Measurements from ENCODE around the gene AAGAB. TPM values are rescaled to one million over a fixed set of nuclear protein-coding genes. Genes with fewer than 3 reads are reported as not detected.
A peak's percentile ranks its signal among the peaks of the same experiment; 100 is the strongest.

Gene AAGAB
- total RNA-seq, 2 experiments from 2014 or later = 46.8 to 57.0 TPM

DNA sequence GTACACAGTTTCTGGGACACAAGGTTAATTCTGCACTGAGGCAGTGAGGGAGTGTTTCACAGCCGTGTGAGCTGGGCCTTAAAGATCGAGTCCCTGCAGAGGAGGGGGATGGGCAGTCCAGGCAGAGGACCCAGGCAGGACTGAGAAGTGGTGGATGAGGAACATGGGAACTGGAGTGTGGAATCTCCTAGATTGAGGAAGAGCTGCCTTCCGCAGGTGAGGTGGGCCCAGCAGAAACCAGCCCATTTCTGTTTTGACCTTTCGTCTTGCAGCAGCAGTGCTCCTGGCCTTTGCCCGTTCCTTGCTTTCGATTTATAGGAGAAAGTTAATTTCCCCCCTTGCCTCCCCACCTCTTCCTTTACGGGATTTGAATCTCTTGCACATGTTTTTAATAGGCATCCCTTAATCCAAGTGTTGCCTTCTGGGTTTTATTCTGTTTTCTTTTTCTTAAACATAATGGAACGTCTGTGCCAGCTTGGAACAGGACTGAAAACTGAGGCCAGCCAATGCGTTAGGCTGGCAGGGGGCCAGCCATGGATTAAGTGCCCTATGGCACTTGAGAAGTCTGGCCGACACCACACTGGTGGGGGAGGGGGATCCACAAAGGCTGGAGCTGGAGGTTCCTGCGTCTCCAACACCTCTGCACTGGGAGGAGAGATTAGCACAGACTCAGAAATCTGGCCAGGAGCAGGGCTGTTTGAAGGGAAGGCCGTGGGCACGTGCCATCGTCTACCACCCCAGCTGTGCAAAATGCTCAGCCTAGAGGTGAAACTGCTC is 78.1 kb downstream of the AAGAB start:
- no peaks in the 10 kb centered on the region for H3K27me3 Mint-ChIP-seq
- CTCF ChIA-PET = no interaction called here
- no peaks in the 10 kb centered on the region for H3K9me3 Mint-ChIP-seq (ENCODE audit: low read depth)
- no peak overlapping the region for H3K4me3 Mint-ChIP-seq
- peaks cover 23% of the 10 kb centered on the region for H3K36me3 Mint-ChIP-seq
- H3K4me1 Mint-ChIP-seq = peaks cover 32% of the 10 kb centered on the region
- no peak for DNase-seq
- H3K27ac Mint-ChIP-seq = no peak overlapping the region
- no peak for ATAC-seq

DNA sequence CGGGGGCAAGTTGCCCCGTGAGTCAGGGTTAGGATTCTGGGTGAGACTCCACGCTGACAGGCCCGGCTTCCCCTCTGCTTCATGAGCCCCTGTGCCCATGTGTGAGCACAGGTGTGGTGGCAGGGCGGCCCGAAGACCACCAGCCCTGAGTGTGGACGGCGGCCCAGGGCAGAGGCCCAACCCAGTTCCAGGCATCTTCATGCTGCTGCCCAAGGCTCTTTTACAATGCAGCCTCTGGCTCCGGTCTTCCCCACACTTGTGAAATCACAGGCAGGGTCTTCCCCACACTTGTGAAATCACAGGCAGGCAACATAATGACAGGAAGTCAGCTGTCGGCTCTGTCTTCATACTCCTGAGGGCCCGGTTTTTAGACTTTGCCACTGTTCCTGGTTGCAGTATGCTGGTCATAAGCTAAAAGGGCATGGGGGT is 78.8 kb downstream of the AAGAB start:
- H3K36me3 Mint-ChIP-seq = peaks cover 28% of the 10 kb centered on the region
- no peak for ATAC-seq
- H3K4me3 Mint-ChIP-seq = no peak overlapping the region
- peaks cover 32% of the 10 kb centered on the region for H3K4me1 Mint-ChIP-seq
- no peaks in the 10 kb centered on the region for H3K9me3 Mint-ChIP-seq (ENCODE audit: low read depth)
- H3K27ac Mint-ChIP-seq = no peak overlapping the region
- no peak for DNase-seq
- CTCF ChIA-PET = no interaction called here
- no peaks in the 10 kb centered on the region for H3K27me3 Mint-ChIP-seq

DNA sequence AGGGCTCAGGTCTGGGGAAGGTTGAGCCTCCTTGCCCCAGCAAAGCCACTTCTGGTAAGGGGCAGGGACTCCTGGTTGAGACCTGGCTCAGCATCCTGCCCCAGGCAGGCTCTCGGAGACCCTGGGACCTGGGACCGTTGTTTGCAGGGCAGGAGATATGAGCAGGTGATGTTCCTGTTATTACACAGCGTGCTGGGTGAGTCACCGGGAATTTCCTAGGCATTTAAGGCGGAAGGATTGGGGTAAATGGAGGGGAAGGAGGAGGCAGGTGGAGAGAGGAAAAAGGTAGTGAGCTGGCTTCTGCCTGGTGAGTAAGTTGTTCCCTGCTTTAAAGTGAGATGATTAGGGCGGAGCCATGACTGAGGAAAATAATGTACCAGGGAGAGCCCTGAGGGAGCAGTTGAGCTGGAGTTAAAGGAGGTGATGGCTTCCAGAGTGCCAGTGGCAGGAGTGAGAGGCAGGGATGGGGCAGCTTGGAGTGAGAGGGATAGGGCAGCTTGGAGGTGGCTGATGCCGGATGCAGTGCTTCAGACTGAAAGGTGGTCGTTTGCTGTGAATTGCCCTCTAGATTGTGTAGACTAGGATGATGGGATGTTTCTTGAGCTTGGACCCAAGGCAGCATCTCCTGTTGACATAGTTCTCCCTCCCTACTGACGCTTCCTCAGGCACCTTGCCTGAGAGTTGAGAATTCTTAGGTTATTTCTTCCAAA is 79.4 kb downstream of the AAGAB start:
- ATAC-seq (no peak), DNase-seq (no peak)
- H3K27ac Mint-ChIP-seq = peak overlapping the region; percentile 18
- peaks cover 32% of the 10 kb centered on the region for H3K4me1 Mint-ChIP-seq
- H3K9me3 Mint-ChIP-seq (ENCODE audit: low read depth) = no peaks in the 10 kb centered on the region
- no peak overlapping the region for H3K4me3 Mint-ChIP-seq
- CTCF ChIA-PET = no interaction called here
- H3K36me3 Mint-ChIP-seq = peaks cover 35% of the 10 kb centered on the region
- H3K27me3 Mint-ChIP-seq = no peaks in the 10 kb centered on the region

DNA sequence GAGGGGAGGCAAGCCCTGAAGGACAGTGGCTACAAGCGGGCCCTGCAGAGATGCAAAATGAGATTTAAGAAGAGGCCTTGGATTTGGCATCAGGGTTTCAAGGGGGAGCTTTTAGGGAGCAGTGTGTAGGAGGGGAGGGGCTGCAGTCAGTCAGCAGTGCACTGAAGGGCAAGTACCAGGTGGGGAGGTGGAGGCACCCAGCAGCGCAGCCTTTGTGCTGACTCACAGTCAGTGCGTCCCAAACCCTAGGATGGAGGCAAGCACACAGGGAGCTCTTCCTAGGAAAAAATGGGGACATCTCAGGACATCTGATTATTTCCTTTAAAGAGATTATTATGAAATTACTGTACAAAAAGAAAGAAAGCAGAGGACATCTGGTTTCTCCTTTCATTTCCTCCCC is 80.0 kb downstream of the AAGAB start:
- H3K36me3 Mint-ChIP-seq = peaks cover 39% of the 10 kb centered on the region
- CTCF ChIA-PET = no interaction called here
- H3K9me3 Mint-ChIP-seq (ENCODE audit: low read depth) = no peaks in the 10 kb centered on the region
- no peak overlapping the region for H3K4me3 Mint-ChIP-seq
- DNase-seq (no peak), ATAC-seq (no peak)
- no peak overlapping the region for H3K27ac Mint-ChIP-seq
- H3K4me1 Mint-ChIP-seq = peaks cover 37% of the 10 kb centered on the region
- H3K27me3 Mint-ChIP-seq = no peaks in the 10 kb centered on the region

DNA sequence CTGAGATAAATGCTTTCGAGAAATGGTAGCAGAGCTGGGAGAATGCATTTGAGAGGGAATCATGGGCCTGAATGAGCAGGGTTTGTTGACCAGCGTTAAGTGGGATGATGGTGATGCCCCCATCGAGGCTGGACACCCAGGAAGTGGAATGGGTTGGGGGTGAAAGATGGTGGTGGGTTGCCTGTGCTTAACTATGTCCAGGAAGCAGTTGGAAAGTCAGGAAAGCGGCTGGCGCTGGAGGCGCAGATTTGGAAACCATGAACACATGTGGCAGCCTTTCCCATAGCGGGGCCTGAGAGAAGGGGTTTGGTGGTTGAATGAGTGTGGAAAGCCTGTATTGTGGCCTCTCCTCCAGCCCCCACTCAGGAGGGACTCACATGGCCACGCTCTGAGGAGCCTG is 80.7 kb downstream of the AAGAB start:
- Mint-ChIP-seq H3K27ac (no peak overlapping the region), H3K9me3 (ENCODE audit: low read depth) (no peaks in the 10 kb centered on the region)

DNA sequence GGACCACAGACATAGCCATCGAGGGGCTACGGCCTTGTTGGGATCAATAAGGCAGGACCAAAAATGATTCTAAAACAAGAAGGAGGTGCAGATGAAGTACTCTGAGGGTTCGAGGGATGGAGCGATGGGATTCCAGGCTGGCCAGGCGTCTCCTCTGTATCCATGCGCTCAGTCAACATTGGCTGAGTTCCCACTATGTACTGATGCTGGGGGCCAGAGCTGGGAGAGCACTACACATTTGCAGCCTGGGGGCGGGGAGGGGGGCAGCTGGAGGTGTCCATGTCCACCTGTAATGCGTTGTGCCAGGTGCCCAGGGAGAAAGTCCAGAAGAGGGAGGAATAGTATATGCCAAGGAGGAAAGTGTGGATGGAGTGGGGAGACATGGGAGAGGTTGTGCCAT is 81.5 kb downstream of the AAGAB start:
- DNase-seq = no peak
- Mint-ChIP-seq H3K4me3 (no peak overlapping the region), H3K27ac (peak overlapping the region; percentile 41), H3K36me3 (peaks cover 43% of the 10 kb centered on the region), H3K4me1 (peaks cover 48% of the 10 kb centered on the region), H3K27me3 (no peaks in the 10 kb centered on the region), H3K9me3 (ENCODE audit: low read depth) (no peaks in the 10 kb centered on the region)
- CTCF ChIA-PET = no interaction called here
- ATAC-seq = no peak

More for the DNA sequence above, 80.7 kb downstream of the AAGAB start:
- no peaks in the 10 kb centered on the region for H3K27me3 Mint-ChIP-seq
- no peak overlapping the region for H3K4me3 Mint-ChIP-seq
- peaks cover 40% of the 10 kb centered on the region for H3K4me1 Mint-ChIP-seq
- ATAC-seq (no peak), DNase-seq (no peak)
- CTCF ChIA-PET = no interaction called here
- peaks cover 38% of the 10 kb centered on the region for H3K36me3 Mint-ChIP-seq

DNA sequence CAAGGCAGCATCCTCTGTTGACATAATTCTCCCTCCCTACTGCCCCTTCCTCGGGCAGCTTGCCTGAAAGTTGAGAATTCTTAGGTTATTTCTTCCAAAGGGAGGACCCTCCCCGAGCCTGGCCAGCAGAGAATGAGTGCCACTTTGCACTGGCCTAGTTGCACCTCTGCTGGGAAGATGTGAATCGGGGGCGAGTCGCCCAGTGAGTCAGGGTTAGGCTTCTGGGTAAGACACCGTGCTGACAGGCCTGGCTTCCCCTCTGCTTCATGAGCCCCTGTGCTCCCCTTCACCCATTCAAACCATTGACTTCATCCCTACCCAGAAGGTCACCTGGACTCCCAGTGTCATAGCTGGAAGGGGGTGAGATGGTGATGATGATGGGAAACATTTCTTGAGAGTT is 82.3 kb downstream of the AAGAB start:
- peaks cover 51% of the 10 kb centered on the region for H3K4me1 Mint-ChIP-seq
- H3K36me3 Mint-ChIP-seq = peaks cover 46% of the 10 kb centered on the region
- CTCF ChIA-PET = no interaction called here
- ATAC-seq (no peak), DNase-seq (no peak)
- no peak overlapping the region for H3K4me3 Mint-ChIP-seq
- peak overlapping the region; percentile 27 for H3K27ac Mint-ChIP-seq
- no peaks in the 10 kb centered on the region for H3K9me3 Mint-ChIP-seq (ENCODE audit: low read depth)
- no peaks in the 10 kb centered on the region for H3K27me3 Mint-ChIP-seq

DNA sequence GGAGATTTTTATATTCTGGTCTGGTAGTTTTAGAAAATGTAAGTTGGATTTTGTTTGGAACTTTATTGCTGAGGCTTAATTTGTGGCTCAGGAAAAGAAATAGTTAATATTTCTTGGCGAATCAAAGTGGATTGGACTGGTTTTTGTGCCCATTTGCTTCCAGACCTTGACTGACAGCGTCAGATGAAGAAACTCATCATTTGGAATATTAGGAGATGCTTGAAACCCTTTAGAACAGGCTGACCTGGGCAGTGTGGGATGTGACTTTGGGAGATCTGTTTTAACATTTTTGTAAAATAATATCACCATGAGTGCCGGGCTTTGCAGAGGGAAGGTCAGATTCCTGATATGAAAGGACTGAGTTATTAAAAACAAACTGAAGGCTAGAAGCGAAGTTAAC is 83.0 kb downstream of the AAGAB start:
- H3K27ac Mint-ChIP-seq = no peak overlapping the region
- H3K36me3 Mint-ChIP-seq = peaks cover 51% of the 10 kb centered on the region
- CTCF ChIA-PET = no interaction called here

DNA sequence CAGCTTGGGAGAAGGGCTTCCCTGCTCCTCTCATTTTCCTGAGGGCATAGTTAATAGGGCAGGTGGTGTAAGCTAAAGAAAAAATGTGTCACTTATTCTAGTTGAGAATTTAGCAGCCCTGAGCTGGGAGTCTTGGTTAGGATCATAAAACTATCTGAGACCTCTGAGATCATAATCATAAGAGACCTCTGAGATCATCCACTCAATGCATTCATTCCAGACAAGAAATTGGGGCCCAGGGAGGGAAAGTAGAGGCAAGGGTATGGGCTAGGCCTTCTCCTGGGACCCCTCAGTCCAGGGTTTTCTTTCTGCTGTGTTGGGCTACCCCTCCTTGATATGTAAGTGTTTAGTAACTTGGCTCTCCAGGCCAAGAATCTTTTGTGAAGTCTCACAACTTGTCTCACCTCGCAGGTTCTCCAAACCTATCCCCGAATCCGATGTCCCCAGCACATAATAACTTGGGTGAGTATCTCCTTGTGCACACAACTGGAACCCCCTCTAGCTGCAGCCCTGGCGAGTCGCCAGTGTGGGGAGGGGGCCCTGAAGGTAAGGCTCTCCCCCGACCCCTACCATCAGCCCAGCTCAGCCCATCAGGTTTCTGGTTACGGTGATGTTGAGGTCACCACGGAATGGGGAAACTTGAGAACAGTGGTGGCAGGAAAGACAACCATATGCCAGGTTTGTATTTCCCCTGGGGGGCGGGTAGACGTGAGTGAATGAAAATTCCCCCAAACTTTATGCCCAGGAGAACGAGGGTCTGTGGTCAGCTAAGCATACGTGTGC is 84.1 kb downstream of the AAGAB start:
- Mint-ChIP-seq H3K27ac (peak overlapping the region; percentile 18), H3K4me3 (no peak overlapping the region), H3K9me3 (ENCODE audit: low read depth) (no peaks in the 10 kb centered on the region), H3K36me3 (peaks cover 54% of the 10 kb centered on the region), H3K27me3 (no peaks in the 10 kb centered on the region), H3K4me1 (peaks cover 40% of the 10 kb centered on the region)
- CTCF ChIA-PET = no interaction called here
- ATAC-seq (no peak), DNase-seq (no peak)

More for the DNA sequence above, 83.0 kb downstream of the AAGAB start:
- ATAC-seq (no peak), DNase-seq (no peak)
- Mint-ChIP-seq H3K9me3 (ENCODE audit: low read depth) (no peaks in the 10 kb centered on the region), H3K27me3 (no peaks in the 10 kb centered on the region), H3K4me1 (peaks cover 50% of the 10 kb centered on the region), H3K4me3 (no peak overlapping the region)

DNA sequence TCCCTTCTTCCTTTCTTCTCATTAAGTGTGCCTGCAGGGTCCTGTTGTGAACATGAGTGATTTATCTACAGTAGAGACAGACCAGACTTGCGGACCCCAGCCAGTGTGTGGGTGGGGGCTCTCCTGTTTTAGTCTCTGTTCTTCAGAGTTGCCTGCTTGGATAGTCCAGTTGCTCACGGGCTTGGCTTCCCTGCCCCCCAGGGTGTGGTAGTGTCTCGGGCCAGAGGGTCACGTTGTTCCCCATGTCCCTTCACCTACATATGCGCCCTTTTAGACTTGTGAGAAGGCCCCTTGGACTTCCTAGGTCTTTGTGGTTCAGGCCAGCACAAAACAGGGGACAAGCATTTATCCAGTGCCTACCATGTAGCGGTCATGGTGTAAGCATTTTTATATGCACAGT is 85.8 kb downstream of the AAGAB start:
- Mint-ChIP-seq H3K36me3 (peaks cover 49% of the 10 kb centered on the region), H3K9me3 (ENCODE audit: low read depth) (no peaks in the 10 kb centered on the region), H3K27ac (peak overlapping the region; percentile 35), H3K4me3 (no peak overlapping the region), H3K27me3 (no peaks in the 10 kb centered on the region), H3K4me1 (peaks cover 27% of the 10 kb centered on the region)
- DNase-seq = no peak
- CTCF ChIA-PET = no interaction called here
- no peak for ATAC-seq

DNA sequence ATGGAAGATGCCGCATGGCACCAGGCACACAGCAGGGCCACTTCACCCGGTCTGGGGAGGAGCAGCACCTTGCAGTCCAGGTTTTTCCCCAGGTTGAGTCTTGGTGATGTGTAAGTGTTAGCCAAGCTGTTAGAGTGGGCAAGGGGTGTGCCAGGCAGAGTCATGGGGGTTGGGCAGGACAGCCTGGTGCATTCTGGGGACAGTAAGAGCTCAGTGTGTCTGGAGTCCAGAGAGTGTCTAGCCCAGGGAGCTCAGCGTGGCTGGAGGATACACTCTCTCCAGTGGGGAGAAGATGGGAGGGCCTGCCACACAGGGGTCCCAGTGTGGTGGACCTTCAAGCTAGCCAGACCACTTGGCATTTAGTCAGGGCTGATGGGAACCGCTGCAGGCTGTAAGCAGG is 87.4 kb downstream of the AAGAB start:
- CTCF ChIA-PET = no interaction called here
- H3K9me3 Mint-ChIP-seq (ENCODE audit: low read depth) = no peaks in the 10 kb centered on the region
- ATAC-seq (no peak), DNase-seq (no peak)
- no peak overlapping the region for H3K27ac Mint-ChIP-seq
- no peaks in the 10 kb centered on the region for H3K27me3 Mint-ChIP-seq
- H3K4me3 Mint-ChIP-seq = no peak overlapping the region
- peaks cover 43% of the 10 kb centered on the region for H3K36me3 Mint-ChIP-seq
- H3K4me1 Mint-ChIP-seq = peaks cover 25% of the 10 kb centered on the region

DNA sequence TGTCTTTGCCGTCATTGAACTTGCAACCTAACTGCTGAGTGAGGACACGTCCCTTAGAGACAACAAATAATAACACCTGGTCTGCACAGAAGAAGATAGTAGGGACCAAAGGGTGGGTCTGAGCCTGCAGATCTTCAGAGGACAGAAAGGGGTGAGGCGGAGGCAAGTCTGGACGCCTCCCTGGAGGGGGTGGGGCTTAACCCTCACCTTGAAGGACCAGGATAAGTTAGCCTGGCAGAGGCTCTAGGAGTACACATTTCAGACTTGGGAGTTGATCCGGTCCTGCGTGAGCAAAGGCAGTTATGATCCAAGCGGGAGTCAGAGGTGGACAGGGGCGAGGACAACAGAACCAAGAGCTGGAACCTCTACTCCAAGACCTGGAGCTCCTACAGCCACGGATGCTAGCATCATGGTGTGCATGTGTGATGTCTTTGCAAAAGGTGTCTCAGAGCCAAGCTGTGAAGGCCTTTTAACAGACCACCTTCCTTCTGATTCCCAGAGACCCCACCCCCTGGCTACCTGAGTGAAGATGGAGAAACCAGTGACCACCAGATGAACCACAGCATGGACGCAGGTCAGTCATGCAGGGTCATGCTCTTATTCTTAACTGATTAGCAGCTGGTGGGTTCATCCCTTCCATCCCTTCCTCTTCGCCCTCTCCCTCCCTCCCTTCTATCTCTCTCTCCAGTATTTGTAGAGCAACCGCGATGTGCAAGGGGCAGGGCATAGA is 88.0 kb downstream of the AAGAB start:
- peaks cover 25% of the 10 kb centered on the region for H3K4me1 Mint-ChIP-seq
- ATAC-seq (no peak), DNase-seq (no peak)
- H3K36me3 Mint-ChIP-seq = peaks cover 41% of the 10 kb centered on the region
- no peak overlapping the region for H3K4me3 Mint-ChIP-seq
- no peaks in the 10 kb centered on the region for H3K27me3 Mint-ChIP-seq
- CTCF ChIA-PET = no interaction called here
- no peak overlapping the region for H3K27ac Mint-ChIP-seq
- no peaks in the 10 kb centered on the region for H3K9me3 Mint-ChIP-seq (ENCODE audit: low read depth)

All from activated CD8-positive, alpha-beta memory T cell treated with anti-CD3 and anti-CD28 coated beads, Interleukin-2, amount 10 ng/mL, durations not matched to agents 7 days and 5 days (primary cell).